Right lobe of liver (tissue), 6 donors: ENCODE results near the gene PRKAR2B. TPM values are rescaled to one million over a fixed set of nuclear protein-coding genes. Genes with fewer than 3 reads are reported as not detected.

ENCODE experiments used
- ATAC-seq, 4 donors: fragments of 200-7000 bp; cut with Tn5 transposase; one replicate each; pipeline ENCODE4 v1.9.1; 2020; ENCODE audit warnings: mild to moderate bottlenecking in 4 of 4, moderate library complexity in 4 of 4
- DNase-seq, 3 donors: peaks; one replicate each; pipeline ENCODE4 v3.0.0-alpha.2; 2020
- H3K27ac ChIP-seq, 3 donors: fragments of 200-600 bp; one replicate each; pipeline ENCODE4 v1.8.0; 2022
- H3K27me3 ChIP-seq, 2 donors: fragments of 200-600 bp; one replicate each; pipeline ENCODE4 v1.8.0; 2022
- H3K36me3 ChIP-seq, 4 donors: fragments of 200-600 bp; sonication (generic) in 1 of 4; one replicate each; pipeline versions ENCODE4 v1.5.1 to v1.8.0; 2017 to 2022; ENCODE audit warnings: control low read depth in 1 of 4
- H3K4me1 ChIP-seq, 4 donors: fragments of 200-600 bp; sonication (generic) in 1 of 4; one replicate each; pipeline versions ENCODE4 v1.5.1 to v1.8.0; 2017 to 2022; ENCODE audit warnings: control low read depth in 1 of 4
- H3K4me3 ChIP-seq, 3 donors: fragments of 200-600 bp; one replicate each; pipeline ENCODE4 v1.8.0; 2022
- H3K9me3 ChIP-seq, 4 donors: fragments of 200-600 bp; sonication (generic) in 1 of 4; one replicate each; pipeline versions ENCODE4 v1.5.1 to v1.8.0; 2017 to 2022; ENCODE audit warnings: control low read depth in 1 of 4
- POLR2A ChIP-seq: fragments of 450-650 bp; IDR thresholded peaks from one replicate; pipeline ENCODE4 v1.6.1; 2017; ENCODE audit warnings: antibody characterized with exemption, mild to moderate bottlenecking
- WGBS: methylation state at CpG from one replicate; pipeline ENCODE4 v1.1.6; 2018; ENCODE audit warnings: low coverage, low lambda C conversion rate; ENCODE audit not compliant: insufficient coverage; ENCODE audit errors: missing lambda C conversion rate; 5-methylcytosine and 5-hydroxymethylcytosine counted together
- intact Hi-C, 2 donors: fragments of 100-400 bp; cut with DNase I; formaldehyde crosslinking; loops; one replicate each; pipeline versions ENCODE4 v1.11.2 to v1.14.1; 2022
- total RNA-seq, 6 experiments: library from RNA; depleted of rRNA in 2 of 6; stranded (reverse); fragments of >200 nt in 2 of 6; fragmentation: NEBNext Ultra II Directional in 3 of 6; extraction: Animal tissue kit (Norgen Biotek cat#: 25700) in 3 of 6; gene quantifications; one replicate each; pipeline versions ENCODE4 v1.1.0 to v1.2.4, GENCODE V29; 2016 to 2023
- TF ChIP-seq, protein P1 (sequence below), 4 donors: fragments of 200-600 bp in 3 of 4; fragments of 450-650 bp in 1 of 4; IDR thresholded peaks; one replicate each; pipeline versions ENCODE4 v1.5.1 to v1.8.0; 2016 to 2022; ENCODE audit warnings: antibody characterized with exemption in 4 of 4, mild to moderate bottlenecking in 2 of 4
- donor health status: DM: no; HTN: yes; CAD: no.
- donor health status: DM: no; HTN: no; CAD: no.
- donor health status: DM: no; HTN: no; CAD: no.
- donor health status: DM: no; HTN: yes; CAD: no.
- donor health status: DM: no; HTN: yes; CAD: no.

Gene PRKAR2B
- total RNA-seq, 6 experiments from 2014 or later, result 1.4 to 2.9 (median 1.8) TPM

DNA sequence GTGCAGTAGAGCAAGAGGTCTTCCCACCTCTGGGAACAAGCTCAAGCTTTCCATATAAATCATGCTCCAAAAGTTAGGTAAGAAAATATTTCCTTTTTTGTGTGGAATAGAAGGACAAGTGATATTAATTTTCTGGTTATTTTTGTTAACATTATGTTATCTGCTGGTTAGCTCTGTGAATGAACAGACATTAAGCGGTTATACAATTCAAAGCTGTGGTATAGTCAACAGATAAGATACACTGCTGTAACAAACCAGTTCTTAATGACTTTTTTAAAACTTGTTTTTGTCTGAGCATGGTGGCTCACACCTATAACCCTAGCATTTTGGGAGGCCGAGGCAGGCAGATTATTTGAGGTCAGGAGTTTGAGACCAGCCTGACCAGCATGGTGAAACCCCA, 43.0 kb upstream of the PRKAR2B start:
- H3K27me3 ChIP-seq, result no peaks in the 10 kb centered on the region
- H3K4me3 ChIP-seq, result no peak overlapping the region
- intact Hi-C loops, result no loop called here
- H3K9me3 ChIP-seq, result no peaks in the 10 kb centered on the region
- H3K4me1 ChIP-seq, result no peaks in the 10 kb centered on the region
- ATAC-seq, result no peak
- H3K27ac ChIP-seq, result no peak overlapping the region
- no peak for DNase-seq
- no peak for TF ChIP-seq POLR2A
- TF ChIP-seq, protein P1, sequence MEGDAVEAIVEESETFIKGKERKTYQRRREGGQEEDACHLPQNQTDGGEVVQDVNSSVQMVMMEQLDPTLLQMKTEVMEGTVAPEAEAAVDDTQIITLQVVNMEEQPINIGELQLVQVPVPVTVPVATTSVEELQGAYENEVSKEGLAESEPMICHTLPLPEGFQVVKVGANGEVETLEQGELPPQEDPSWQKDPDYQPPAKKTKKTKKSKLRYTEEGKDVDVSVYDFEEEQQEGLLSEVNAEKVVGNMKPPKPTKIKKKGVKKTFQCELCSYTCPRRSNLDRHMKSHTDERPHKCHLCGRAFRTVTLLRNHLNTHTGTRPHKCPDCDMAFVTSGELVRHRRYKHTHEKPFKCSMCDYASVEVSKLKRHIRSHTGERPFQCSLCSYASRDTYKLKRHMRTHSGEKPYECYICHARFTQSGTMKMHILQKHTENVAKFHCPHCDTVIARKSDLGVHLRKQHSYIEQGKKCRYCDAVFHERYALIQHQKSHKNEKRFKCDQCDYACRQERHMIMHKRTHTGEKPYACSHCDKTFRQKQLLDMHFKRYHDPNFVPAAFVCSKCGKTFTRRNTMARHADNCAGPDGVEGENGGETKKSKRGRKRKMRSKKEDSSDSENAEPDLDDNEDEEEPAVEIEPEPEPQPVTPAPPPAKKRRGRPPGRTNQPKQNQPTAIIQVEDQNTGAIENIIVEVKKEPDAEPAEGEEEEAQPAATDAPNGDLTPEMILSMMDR (IDR thresholded peaks at IDR 0.05), result no peak
- WGBS, result 80% methylated on average over 2 of the region's 2 CpGs
- H3K36me3 ChIP-seq, result no peaks in the 10 kb centered on the region

DNA sequence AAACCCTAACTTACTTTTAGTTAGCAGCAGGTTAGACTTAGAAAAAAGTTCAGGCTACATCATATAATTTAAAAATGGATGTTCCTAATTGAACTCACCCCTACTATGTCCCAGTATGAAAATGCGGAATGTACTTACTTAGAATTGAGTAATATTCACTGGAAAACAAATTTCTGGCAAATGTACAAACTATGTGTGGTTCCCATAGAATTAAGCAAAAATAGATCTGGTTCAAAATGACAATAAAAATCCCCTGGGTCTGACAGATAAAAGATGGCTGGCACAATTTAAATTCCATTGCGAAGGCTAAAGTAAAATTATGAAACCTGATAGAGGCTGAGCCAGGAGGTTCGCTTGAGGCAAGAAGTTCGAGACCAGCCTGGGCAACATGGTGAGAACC, 42.4 kb upstream of the PRKAR2B start:
- TF ChIP-seq, protein P1 (IDR thresholded peaks at IDR 0.05), result no peak
- TF ChIP-seq POLR2A, result no peak
- H3K27me3 ChIP-seq, result no peaks in the 10 kb centered on the region
- no peak for DNase-seq
- H3K4me3 ChIP-seq, result no peak overlapping the region
- ATAC-seq, result no peak
- no peaks in the 10 kb centered on the region for H3K4me1 ChIP-seq
- no peaks in the 10 kb centered on the region for H3K36me3 ChIP-seq
- no peaks in the 10 kb centered on the region for H3K9me3 ChIP-seq
- intact Hi-C loops, result no loop called here
- 95% methylated on average over 4 of the region's 4 CpGs for WGBS
- H3K27ac ChIP-seq, result no peak overlapping the region

DNA sequence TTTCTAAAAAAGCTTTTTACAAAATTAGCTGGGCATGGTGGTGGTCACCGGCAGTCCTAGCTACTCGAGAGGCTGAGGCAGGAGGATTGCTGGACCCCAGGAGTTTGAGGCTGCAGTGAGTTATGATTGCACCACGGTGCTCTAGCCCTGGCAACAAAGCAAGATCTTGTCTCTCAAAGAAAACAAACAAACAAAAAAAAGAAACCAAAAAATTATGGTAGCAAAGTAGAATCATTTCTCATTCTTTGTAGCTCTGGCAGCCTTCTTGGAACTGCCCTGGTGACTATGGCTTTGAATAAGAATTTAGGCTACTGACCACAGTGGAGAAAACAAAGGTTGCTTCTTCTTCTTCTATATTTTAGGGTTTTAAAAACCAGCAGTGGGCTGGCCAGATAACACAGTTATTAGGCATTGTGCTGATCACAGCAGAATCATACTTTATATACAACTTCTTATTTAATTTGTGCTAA, 41.9 kb upstream of the PRKAR2B start:
- Histone ChIP-seq H3K36me3 (no peaks in the 10 kb centered on the region), H3K27me3 (no peaks in the 10 kb centered on the region), H3K9me3 (no peaks in the 10 kb centered on the region), H3K27ac (no peak overlapping the region), H3K4me3 (no peak overlapping the region), H3K4me1 (no peaks in the 10 kb centered on the region)
- intact Hi-C loops, result no loop called here
- ATAC-seq (no peak), DNase-seq (no peak)
- WGBS, result 66% methylated on average over 3 of the region's 3 CpGs
- no peak for TF ChIP-seq POLR2A
- TF ChIP-seq, protein P1 (IDR thresholded peaks at IDR 0.05), result no peak

DNA sequence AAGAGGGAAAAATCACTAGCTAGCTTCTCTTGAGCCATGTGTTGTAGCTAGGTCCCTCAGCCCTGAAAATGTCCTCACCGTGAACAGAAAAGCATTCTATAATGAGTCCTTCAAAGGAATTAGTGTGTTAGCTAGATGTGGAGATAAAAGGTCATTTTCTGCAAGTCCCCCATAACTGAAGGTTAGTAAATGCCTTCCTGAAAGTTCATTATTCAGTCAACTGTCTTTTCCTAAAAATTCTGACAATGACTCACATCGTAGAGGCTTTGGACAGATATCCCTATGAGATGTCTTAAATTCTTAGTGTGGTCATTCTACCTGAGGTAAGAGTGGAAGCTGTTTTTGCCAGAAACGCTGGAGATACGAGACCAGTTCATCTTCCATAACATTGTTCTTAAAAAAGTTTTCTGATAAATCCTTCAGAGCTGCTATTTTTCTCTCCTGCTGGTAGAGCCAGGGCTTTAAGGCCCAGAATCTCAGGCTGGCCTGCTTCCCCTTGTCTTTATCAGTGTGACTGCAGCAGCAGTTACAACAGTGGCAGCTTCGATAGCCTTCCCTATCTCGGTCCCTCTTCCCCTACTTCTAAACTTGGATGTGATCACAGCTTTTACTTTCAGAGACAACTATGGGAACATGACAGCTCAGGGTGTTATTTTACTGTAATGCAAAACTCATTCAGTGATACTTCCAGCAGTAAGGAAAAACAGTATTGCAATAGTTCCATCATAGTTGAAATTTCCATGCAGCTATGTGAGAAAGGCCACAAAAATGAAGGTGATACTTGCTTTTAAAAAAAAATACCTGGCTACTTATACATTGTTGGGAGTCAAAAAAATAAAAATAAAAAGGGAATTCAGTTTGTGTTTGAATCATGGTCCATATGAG, 37.3 kb upstream of the PRKAR2B start:
- Histone ChIP-seq H3K9me3 (no peaks in the 10 kb centered on the region), H3K36me3 (no peaks in the 10 kb centered on the region), H3K4me3 (no peak overlapping the region), H3K27me3 (no peaks in the 10 kb centered on the region), H3K27ac (no peak overlapping the region), H3K4me1 (no peaks in the 10 kb centered on the region)
- intact Hi-C loops, result no loop called here
- WGBS, result 41% methylated on average over 6 of the region's 6 CpGs
- TF ChIP-seq, protein P1 (IDR thresholded peaks at IDR 0.05), result no peak
- no peak for TF ChIP-seq POLR2A
- ATAC-seq (peak; percentile 37 to 64 (median 50)), DNase-seq (no peak)
